Neutrophil (primary cell): ENCODE data around the gene DDRGK1.
"Not testable (repeated sequence)": the region's sequence is repeated elsewhere in the genome, so short reads cannot be mapped to it uniquely, and the experiment has no call there.

ENCODE experiments used
- H3K27ac ChIP-seq: fragments of 200-600 bp; sonication (generic); 2 replicates; pipeline ENCODE4 v1.5.1; 2016; ENCODE audit warnings: mild to moderate bottlenecking, moderate library complexity
- H3K27me3 ChIP-seq: fragments of 200-600 bp; sonication (generic); 2 replicates; pipeline ENCODE4 v1.6.0; 2016; ENCODE audit warnings: mild to moderate bottlenecking
- H3K36me3 ChIP-seq: fragments of 200-600 bp; sonication (generic); 2 replicates; pipeline ENCODE4 v1.5.1; 2017
- H3K4me1 ChIP-seq, 2 experiments: fragments of 200-600 bp in 1 of 2; sonication (generic) in 1 of 2; 1 replicate in 1 of 2; 2 replicates in 1 of 2; pipeline versions ENCODE4 v1.5.1 to v1.6.1; 2013 to 2016; ENCODE audit warnings: low read depth in 1 of 2, low read length in 1 of 2, mild to moderate bottlenecking in 1 of 2, moderate library complexity in 1 of 2; ENCODE audit not compliant: control insufficient read depth in 1 of 2, insufficient read depth in 1 of 2
- H3K4me3 ChIP-seq, 2 experiments: fragments of 200-600 bp in 1 of 2; sonication (generic) in 1 of 2; 1 replicate in 1 of 2; 2 replicates in 1 of 2; pipeline ENCODE4 v1.5.1; 2013 to 2016; ENCODE audit warnings: low read depth in 1 of 2, low read length in 1 of 2, mild to moderate bottlenecking in 1 of 2, moderate library complexity in 1 of 2
- H3K9me3 ChIP-seq: fragments of 200-600 bp; sonication (generic); 2 replicates; pipeline ENCODE4 v1.5.1; 2016
- CTCF ChIP-seq: fragments of 200-600 bp; sonication (generic); IDR thresholded peaks from 2 replicates; pipeline ENCODE4 v1.5.1; 2016; ENCODE audit warnings: antibody characterized with exemption

The DDRGK1 gene

GRCh38 chr20:3160418-3160817, 44.1 kb downstream of the DDRGK1 start:
- no peak for TF ChIP-seq CTCF

DNA sequence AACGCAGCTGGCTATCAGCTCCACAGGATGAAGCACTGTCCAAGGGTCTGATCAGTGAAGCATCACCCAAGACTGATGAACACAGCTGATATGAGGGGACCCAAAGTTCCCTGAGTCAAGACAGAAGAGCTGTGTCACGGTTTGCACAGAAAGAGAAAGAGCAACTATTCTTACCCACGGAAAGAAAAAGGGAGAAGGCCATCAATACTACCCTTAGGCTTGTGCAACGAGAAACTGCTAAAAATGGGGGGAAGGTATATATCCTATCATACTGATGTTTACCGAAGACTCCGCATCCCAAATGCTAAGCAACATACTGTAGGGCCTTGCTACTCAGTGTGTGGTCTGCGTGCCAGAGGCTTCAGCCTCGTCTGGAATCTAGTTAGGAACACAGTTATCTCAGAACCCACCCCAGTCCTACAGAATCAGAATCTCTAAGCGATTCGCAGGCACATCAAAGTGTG, 45.5 kb downstream of the DDRGK1 start:
- peaks cover 3% of the 10 kb centered on the region for H3K27me3 ChIP-seq
- peaks cover 29 to 34% of the 10 kb centered on the region in 2 experiments for H3K4me1 ChIP-seq
- peak overlapping the region; percentile 95 to 97 for H3K4me3 ChIP-seq
- no peak for TF ChIP-seq CTCF
- H3K36me3 ChIP-seq = peaks cover 7% of the 10 kb centered on the region
- no peaks in the 10 kb centered on the region for H3K9me3 ChIP-seq
- H3K27ac ChIP-seq = peak overlapping the region; percentile 89

More at GRCh38 chr20:3160418-3160817, 44.1 kb downstream of the DDRGK1 start:
- Histone ChIP-seq H3K36me3 (no peaks in the 10 kb centered on the region), H3K27me3 (peaks cover 17% of the 10 kb centered on the region), H3K4me3 (peak overlapping the region in 1 of 2 experiments; percentile 97), H3K9me3 (no peaks in the 10 kb centered on the region), H3K4me1 (peaks cover 29 to 34% of the 10 kb centered on the region in 2 experiments), H3K27ac (no peak overlapping the region)

GRCh38 chr20:3157817-3158216, 46.7 kb downstream of the DDRGK1 start:
- H3K27me3 ChIP-seq = no peaks in the 10 kb centered on the region
- H3K4me3 ChIP-seq = no peak overlapping the region
- TF ChIP-seq CTCF = no peak
- H3K4me1 ChIP-seq = peaks cover 29 to 34% of the 10 kb centered on the region in 2 experiments
- H3K27ac ChIP-seq = peak overlapping the region; percentile 43
- H3K9me3 ChIP-seq = no peaks in the 10 kb centered on the region
- H3K36me3 ChIP-seq = peaks cover 7% of the 10 kb centered on the region

DNA sequence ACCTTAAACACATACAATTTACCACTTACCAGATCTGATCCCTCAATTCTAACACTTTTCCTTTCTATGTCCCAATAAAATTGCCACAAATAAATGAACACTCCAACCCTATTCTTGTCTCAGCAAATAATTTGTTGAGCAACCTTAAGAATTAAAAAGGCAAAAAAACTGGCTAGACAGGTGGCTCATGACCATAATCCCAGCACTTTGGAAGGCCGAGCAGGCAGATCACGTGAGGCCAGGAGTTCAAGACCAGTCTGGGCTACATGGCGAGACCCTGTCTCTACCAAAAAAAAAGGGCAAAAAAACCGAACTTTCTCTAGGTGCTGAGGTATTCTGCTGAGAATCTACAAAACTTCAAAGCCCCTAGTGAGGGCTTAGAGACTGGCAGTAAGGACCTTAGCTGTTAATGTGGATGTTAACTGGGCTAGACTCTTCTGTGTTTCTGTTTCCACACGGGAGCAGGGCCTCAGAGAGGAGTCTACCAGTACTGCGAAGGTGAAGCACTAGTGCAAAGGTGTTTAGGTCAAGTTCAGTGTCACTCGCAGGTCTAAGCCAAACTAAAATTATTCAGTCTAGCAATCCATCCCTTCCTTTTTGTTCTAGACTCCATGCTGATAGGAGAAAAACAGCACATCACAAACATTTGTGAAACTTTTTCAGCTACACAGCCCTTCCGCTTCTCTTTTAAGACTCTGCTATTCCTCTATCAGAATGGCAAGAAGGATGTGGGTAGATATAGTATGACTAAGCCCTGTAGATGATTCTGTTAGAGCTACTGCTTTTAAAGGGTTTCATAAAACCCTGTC, 47.5 kb downstream of the DDRGK1 start:
- H3K4me3 ChIP-seq = no peak overlapping the region
- H3K9me3 ChIP-seq = no peaks in the 10 kb centered on the region
- H3K36me3 ChIP-seq = peaks cover 7% of the 10 kb centered on the region
- H3K4me1 ChIP-seq = peaks cover 29 to 34% of the 10 kb centered on the region in 2 experiments
- peak overlapping the region; percentile 43 for H3K27ac ChIP-seq
- H3K27me3 ChIP-seq = no peaks in the 10 kb centered on the region
- TF ChIP-seq CTCF = no peak

DNA sequence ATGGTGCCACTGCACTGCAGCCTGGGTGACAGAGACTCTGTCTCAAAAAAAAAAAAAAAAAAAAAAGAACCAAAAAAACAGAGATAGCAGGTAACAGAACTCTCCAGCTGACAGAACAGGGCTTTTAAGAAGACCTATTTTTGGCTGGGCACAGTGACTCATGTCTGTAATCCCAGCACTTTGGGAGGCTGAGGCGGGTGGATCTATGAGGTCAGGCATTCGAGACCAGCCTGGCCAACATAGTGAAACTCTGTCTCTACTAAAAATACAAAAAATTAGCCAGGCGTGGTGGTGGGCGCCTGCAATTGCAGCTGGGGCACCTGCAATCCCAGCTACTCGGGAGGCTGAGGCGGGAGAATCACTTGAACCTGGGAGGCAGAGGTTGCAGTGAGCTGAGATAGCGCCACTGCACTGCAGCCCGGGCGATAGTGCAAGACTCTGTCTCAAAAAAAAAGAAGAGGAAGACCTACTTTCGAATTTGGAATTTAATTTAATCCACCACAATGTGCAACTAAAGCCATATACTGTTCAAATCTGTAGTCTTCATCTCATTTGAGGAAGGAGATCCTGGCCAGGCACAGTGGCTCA, 52.3 kb downstream of the DDRGK1 start:
- peaks cover 37% of the 10 kb centered on the region for H3K36me3 ChIP-seq
- H3K4me3 ChIP-seq, H3K27me3 ChIP-seq, H3K9me3 ChIP-seq, H3K4me1 ChIP-seq, H3K27ac ChIP-seq: not testable (repeated sequence)

DNA sequence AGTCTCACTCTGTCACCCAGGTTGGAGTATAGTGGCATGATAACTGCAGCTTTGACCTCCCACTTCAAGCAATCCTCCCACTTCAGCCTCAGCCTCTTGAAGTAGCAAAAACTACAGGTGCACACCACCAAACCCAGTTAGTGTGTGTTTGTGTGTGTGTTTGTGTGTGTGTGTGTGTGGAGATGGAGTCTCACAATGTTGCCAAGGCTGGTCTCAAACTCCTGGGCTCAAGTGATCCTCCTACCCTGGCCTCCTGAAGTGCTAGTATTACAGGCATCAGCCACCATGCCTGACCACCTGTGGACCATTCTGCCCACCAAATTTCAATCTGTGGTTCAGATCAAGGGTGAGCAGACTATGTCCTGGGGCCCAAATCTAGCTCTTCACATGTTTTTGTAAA, 53.6 kb downstream of the DDRGK1 start:
- TF ChIP-seq CTCF = no peak
- peaks cover 47% of the 10 kb centered on the region for H3K36me3 ChIP-seq

More for the DNA sequence above, 53.6 kb downstream of the DDRGK1 start:
- Histone ChIP-seq H3K4me1 (no peaks in the 10 kb centered on the region), H3K27me3 (no peaks in the 10 kb centered on the region), H3K9me3 (no peaks in the 10 kb centered on the region), H3K27ac (no peak overlapping the region), H3K4me3 (no peak overlapping the region)
